Panc1 (cell line): ENCODE measurements around the gene SCRN2.

Source experiments
- POLR2AphosphoS5 ChIP-seq: IDR thresholded peaks from 2 replicates; pipeline ENCODE4 v1.6.1; 2012; ENCODE audit warnings: mild to moderate bottlenecking, low read depth, low read length, moderate library complexity
- TF ChIP-seq, protein P1 (sequence below): fragments of 450-650 bp; IDR thresholded peaks from 2 replicates; pipeline ENCODE4 v1.5.1; 2017; ENCODE audit warnings: mild to moderate bottlenecking

DNA sequence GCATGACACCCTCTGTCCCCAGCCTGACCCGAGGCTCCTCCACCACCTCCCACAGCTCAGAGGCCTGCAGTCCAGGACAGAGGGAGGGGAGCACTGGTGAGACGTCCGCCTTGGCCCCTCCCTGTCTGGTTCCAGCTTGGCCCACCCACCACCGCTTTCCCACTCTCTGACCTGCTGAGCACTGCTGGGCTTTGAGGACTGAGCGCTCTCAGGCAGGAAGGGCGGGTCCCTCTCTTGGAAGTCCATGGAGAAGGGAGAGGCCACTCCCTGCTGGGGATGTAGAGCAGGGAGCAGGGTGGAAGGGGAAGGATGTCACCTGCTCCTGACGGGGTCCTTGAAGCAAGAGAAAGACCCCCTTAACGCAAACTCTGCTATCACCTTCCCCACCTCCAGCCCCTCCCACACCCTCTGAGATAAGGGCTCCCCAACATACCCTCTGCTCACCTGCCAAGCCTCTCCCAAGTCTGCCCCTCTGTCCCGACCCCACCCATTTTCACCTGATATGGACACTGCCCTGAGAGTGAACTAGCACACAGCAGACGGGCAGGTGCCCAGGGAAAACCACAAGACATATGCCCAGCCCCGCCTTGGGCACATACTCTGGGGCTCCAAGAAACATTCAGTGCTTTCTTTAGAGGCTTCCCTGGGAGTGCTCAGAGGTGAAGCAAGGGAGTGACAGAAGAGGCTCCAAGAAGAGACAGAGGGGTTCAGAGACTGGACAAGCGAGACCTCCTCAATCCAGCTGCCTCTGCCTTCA lies 20.9 kb downstream of the SCRN2 start:
- TF ChIP-seq, protein P1, sequence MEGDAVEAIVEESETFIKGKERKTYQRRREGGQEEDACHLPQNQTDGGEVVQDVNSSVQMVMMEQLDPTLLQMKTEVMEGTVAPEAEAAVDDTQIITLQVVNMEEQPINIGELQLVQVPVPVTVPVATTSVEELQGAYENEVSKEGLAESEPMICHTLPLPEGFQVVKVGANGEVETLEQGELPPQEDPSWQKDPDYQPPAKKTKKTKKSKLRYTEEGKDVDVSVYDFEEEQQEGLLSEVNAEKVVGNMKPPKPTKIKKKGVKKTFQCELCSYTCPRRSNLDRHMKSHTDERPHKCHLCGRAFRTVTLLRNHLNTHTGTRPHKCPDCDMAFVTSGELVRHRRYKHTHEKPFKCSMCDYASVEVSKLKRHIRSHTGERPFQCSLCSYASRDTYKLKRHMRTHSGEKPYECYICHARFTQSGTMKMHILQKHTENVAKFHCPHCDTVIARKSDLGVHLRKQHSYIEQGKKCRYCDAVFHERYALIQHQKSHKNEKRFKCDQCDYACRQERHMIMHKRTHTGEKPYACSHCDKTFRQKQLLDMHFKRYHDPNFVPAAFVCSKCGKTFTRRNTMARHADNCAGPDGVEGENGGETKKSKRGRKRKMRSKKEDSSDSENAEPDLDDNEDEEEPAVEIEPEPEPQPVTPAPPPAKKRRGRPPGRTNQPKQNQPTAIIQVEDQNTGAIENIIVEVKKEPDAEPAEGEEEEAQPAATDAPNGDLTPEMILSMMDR, result no peak
- TF ChIP-seq POLR2AphosphoS5, result no peak
